HCT116 (cell line): ENCODE results near the gene TRIM75. TPM values are rescaled to one million over a fixed set of nuclear protein-coding genes. Genes with fewer than 3 reads are reported as not detected.
"Not testable (repeated sequence)": the region's sequence is repeated elsewhere in the genome, so short reads cannot be mapped to it uniquely, and the experiment has no call there.

ENCODE experiments used
- ATAC-seq: fragments of 200-7000 bp; cut with Tn5 transposase; 2 replicates; pipeline ENCODE4 v1.9.1; 2020; ENCODE audit warnings: mild to moderate bottlenecking, moderate library complexity
- BruUV-seq: library from RNA; stranded (reverse); fragments of 400-500 nt; replicated peaks from 2 replicates; lab custom pipeline; 2021; lab: Mats Ljungman, UMichigan
- CTCF ChIA-PET: fragments of 300-600 bp; sonication (Branson Sonifier 250); formaldehyde crosslinking; loops from one replicate; lab custom pipeline; 2021; ENCODE audit warnings: antibody characterized with exemption; lab: Charles Lee
- POLR2A ChIA-PET: fragments of 300-600, 350-600 bp; sonication (Branson Sonifier 250); formaldehyde crosslinking; loops from one replicate; lab custom pipeline; 2021; ENCODE audit warnings: antibody characterized with exemption; lab: Charles Lee
- RAD21 ChIA-PET, 2 experiments: fragments of 300-600 bp; sonication (Branson Sonifier 250); formaldehyde crosslinking; loops; one replicate each; lab custom pipeline; 2023; ENCODE audit warnings: low total read pairs in 2 of 2; ENCODE audit not compliant: uncharacterized antibody in 2 of 2, unreplicated experiment in 2 of 2, low non-redundant PET in 1 of 2; lab: Charles Lee
- DNase-seq: peaks from one replicate; pipeline ENCODE4 v3.0.0-alpha.2; 2010; ENCODE audit warnings: low read depth, low spot score
- H2AFZ ChIP-seq: fragments of 200-600 bp; shearing (Covaris generic), sonication (generic); 2 replicates; pipeline ENCODE4 v1.6.1; 2017; ENCODE audit warnings: low read depth, mixed run types, mixed read lengths, antibody characterized with exemption, low read length; ENCODE audit not compliant: poor library complexity, severe bottlenecking
- H3K27ac ChIP-seq: 2 replicates; pipeline ENCODE4 v1.5.1; 2012; ENCODE audit warnings: low read depth, low read length
- H3K27me3 ChIP-seq: fragments of 200-600 bp; sonication (generic); 2 replicates; pipeline ENCODE4 v1.6.1; 2016; ENCODE audit warnings: mixed run types, low read length, mixed read lengths; ENCODE audit not compliant: insufficient read depth
- H3K36me3 ChIP-seq, 2 experiments: fragments of 200-500 bp in 1 of 2; fragments of 200-600 bp in 1 of 2; sonication (Bioruptor generic) in 1 of 2; sonication (generic) in 1 of 2; 2 replicates each; pipeline versions ENCODE4 v1.5.1 to v1.6.1; 2014 to 2016; ENCODE audit warnings: low read length in 2 of 2, inconsistent platforms in 1 of 2, mixed read lengths in 1 of 2, mixed run types in 1 of 2; ENCODE audit not compliant: insufficient read depth in 2 of 2, control insufficient read depth in 1 of 2
- H3K4me1 ChIP-seq, 2 experiments: fragments of 200-600 bp in 1 of 2; sonication (generic) in 1 of 2; 2 replicates each; pipeline versions ENCODE4 v1.5.1 to v1.6.1; 2012 to 2017; ENCODE audit warnings: low read length in 2 of 2, inconsistent platforms in 1 of 2, mild to moderate bottlenecking in 1 of 2, mixed read lengths in 1 of 2, mixed run types in 1 of 2, moderate library complexity in 1 of 2; ENCODE audit not compliant: insufficient read depth in 2 of 2, control insufficient read depth in 1 of 2
- H3K4me2 ChIP-seq: fragments of 200-600 bp; sonication (generic); 2 replicates; pipeline ENCODE4 v1.6.1; 2017; ENCODE audit warnings: mixed run types, low read length, mixed read lengths
- H3K4me3 ChIP-seq, 2 experiments: fragments of 200-600 bp in 1 of 2; sonication (generic) in 1 of 2; replicated peaks in 1 of 2; 2 replicates each; pipeline ENCODE4 v1.5.1; 2011 to 2016; ENCODE audit warnings: low read length in 2 of 2, control low read depth in 1 of 2, low read depth in 1 of 2, mild to moderate bottlenecking in 1 of 2, mixed read lengths in 1 of 2, mixed run types in 1 of 2
- H3K79me2 ChIP-seq: fragments of 200-600 bp; sonication (generic); 2 replicates; pipeline ENCODE4 v1.6.1; 2017; ENCODE audit warnings: mild to moderate bottlenecking, mixed run types, low read length, moderate library complexity, mixed read lengths; ENCODE audit not compliant: insufficient read depth
- H3K9ac ChIP-seq: fragments of 200-600 bp; sonication (generic); 2 replicates; pipeline ENCODE4 v1.6.1; 2016; ENCODE audit warnings: low read length, mixed read lengths
- H3K9me2 ChIP-seq: fragments of 200-600 bp; sonication (generic), shearing (Covaris generic); 2 replicates; pipeline ENCODE4 v1.6.1; 2017; ENCODE audit warnings: mixed run types, mild to moderate bottlenecking, moderate library complexity; ENCODE audit not compliant: insufficient read depth
- H3K9me3 ChIP-seq, 2 experiments: fragments of 200-500 bp in 1 of 2; fragments of 200-600 bp in 1 of 2; sonication (Bioruptor generic) in 1 of 2; sonication (generic) in 1 of 2; 2 replicates each; pipeline ENCODE4 v1.6.1; 2014 to 2017; ENCODE audit warnings: low read length in 2 of 2, mixed read lengths in 2 of 2, inconsistent platforms in 1 of 2, low read depth in 1 of 2, mild to moderate bottlenecking in 1 of 2, mixed run types in 1 of 2, moderate library complexity in 1 of 2; ENCODE audit not compliant: control insufficient read depth in 1 of 2, insufficient read depth in 1 of 2
- H4K20me1 ChIP-seq: fragments of 200-600 bp; sonication (generic), shearing (Covaris generic); 2 replicates; pipeline ENCODE4 v1.6.1; 2017; ENCODE audit warnings: mixed run types, mild to moderate bottlenecking, moderate library complexity; ENCODE audit not compliant: insufficient read depth
- ATF3 ChIP-seq: IDR thresholded peaks from 2 replicates; pipeline ENCODE4 v1.6.1; 2012
- CBX3 ChIP-seq: IDR thresholded peaks from 2 replicates; pipeline ENCODE4 v1.6.1; 2012; ENCODE audit warnings: low read depth
- EGR1 ChIP-seq: IDR thresholded peaks from 2 replicates; pipeline ENCODE4 v1.6.1; 2012; ENCODE audit warnings: low read depth
- ELF1 ChIP-seq: IDR thresholded peaks from 2 replicates; pipeline ENCODE4 v1.6.1; 2012; ENCODE audit warnings: low read depth, borderline replicate concordance
- EZH2 ChIP-seq: fragments of 200-600 bp; sonication (generic); IDR thresholded peaks from 2 replicates; pipeline ENCODE4 v1.6.1; 2017; ENCODE audit warnings: antibody characterized with exemption, mixed run types
- EZH2phosphoT487 ChIP-seq: fragments of 200-600 bp; IDR thresholded peaks from 2 replicates; pipeline ENCODE4 v1.6.1; 2018; ENCODE audit warnings: antibody characterized with exemption, borderline replicate concordance
- FOSL1 ChIP-seq: IDR thresholded peaks from 2 replicates; pipeline ENCODE4 v1.6.1; 2012; ENCODE audit warnings: low read depth
- RAD21 ChIP-seq: IDR thresholded peaks from 2 replicates; pipeline ENCODE4 v1.6.1; 2012; ENCODE audit warnings: low read depth, mild to moderate bottlenecking
- SRF ChIP-seq: IDR thresholded peaks from 2 replicates; pipeline ENCODE4 v1.6.1; 2012; ENCODE audit warnings: low read depth
- TCF7L2 ChIP-seq: IDR thresholded peaks from 2 replicates; pipeline ENCODE4 v1.7.0; 2011; ENCODE audit warnings: borderline replicate concordance, inconsistent platforms; ENCODE audit not compliant: insufficient read depth, insufficient read length; ENCODE audit errors: extremely low read depth
- ZBTB33 ChIP-seq: IDR thresholded peaks from 2 replicates; pipeline ENCODE4 v1.6.1; 2011; ENCODE audit warnings: mild to moderate bottlenecking, low read length, moderate library complexity; ENCODE audit not compliant: insufficient replicate concordance; ENCODE audit errors: extremely low read depth
- ZFX ChIP-seq: fragments of 450-650 bp; IDR thresholded peaks from 2 replicates; pipeline ENCODE4 v1.6.1; 2017
- ZNF274 ChIP-seq: fragments of 200-500 bp; sonication (Bioruptor generic); IDR thresholded peaks from 2 replicates; pipeline ENCODE4 v1.6.1; 2014; ENCODE audit warnings: mild to moderate bottlenecking, low read depth, low read length, inconsistent platforms
- intact Hi-C: fragments of 100-400 bp; cut with micrococcal nuclease; formaldehyde crosslinking; loops from 2 replicates; pipeline ENCODE4 v1.10.0; 2022
- total RNA-seq: library from RNA; stranded (reverse); gene quantifications from one replicate; pipeline ENCODE4 v1.2.1, GENCODE V29; 2021; ENCODE audit not compliant: unreplicated experiment

TRIM75 gene
- total RNA-seq, 1 experiment from 2014 or later: not detected

- H4K20me1 ChIP-seq: no peaks in the 10 kb centered on the region
- ChIA-PET RAD21 (no interaction called here), POLR2A (no interaction called here), CTCF (no interaction called here)
- H3K27me3 ChIP-seq: no peaks in the 10 kb centered on the region
- no peak overlapping the region for H2AFZ ChIP-seq
- no TSS peak for BruUV-seq
- DNase-seq: no peak
- H3K27ac ChIP-seq: no peak overlapping the region
- peaks cover 0 to 4% of the 10 kb centered on the region in 2 experiments; a peak in 2 of 4 replicates for H3K36me3 ChIP-seq
- H3K9ac ChIP-seq: no peak overlapping the region
- ATAC-seq: no peak
- TF ChIP-seq FOSL1 (no peak), ZBTB33 (no peak), ELF1 (no peak), TCF7L2 (no peak), RAD21 (no peak), ATF3 (no peak), EZH2phosphoT487 (no peak), ZNF274 (no peak), EZH2 (no peak), EGR1 (no peak), CBX3 (no peak), SRF (no peak), ZFX (no peak)
- H3K9me2 ChIP-seq: no peaks in the 10 kb centered on the region
- no peak overlapping the region for H3K4me2 ChIP-seq
- H3K79me2 ChIP-seq: no peaks in the 10 kb centered on the region
- intact Hi-C loops: no loop called here
- no peaks in the 10 kb centered on the region for H3K9me3 ChIP-seq
- H3K4me1 ChIP-seq: no peaks in the 10 kb centered on the region
- H3K4me3 ChIP-seq: no peak overlapping the region
These were observed 34.7 kb downstream of the TRIM75 start for GRCh38 chr4:165088366-165088765.

GRCh38 chr4:165092187-165092586 lies 38.5 kb downstream of the TRIM75 start:
- H3K27ac ChIP-seq, H3K9me3 ChIP-seq, H3K9ac ChIP-seq, H3K79me2 ChIP-seq, DNase-seq, H3K4me2 ChIP-seq, CTCF ChIA-PET, H3K4me3 ChIP-seq, BruUV-seq, H2AFZ ChIP-seq, H3K27me3 ChIP-seq, H3K9me2 ChIP-seq, H3K36me3 ChIP-seq, H4K20me1 ChIP-seq, ATAC-seq, H3K4me1 ChIP-seq: not testable (repeated sequence)
- intact Hi-C loops: loop anchor here (10.0 kb wide), 1 partner anchor 157 kb away; no protein-coding TSS in a partner anchor
- ChIA-PET RAD21 (interaction anchor here in 1 of 2 experiments (0.5 kb wide), 1 partner anchor 121 kb away, joined by 3 read pairs; no protein-coding TSS in a partner anchor), POLR2A (interaction anchor here (0.7 kb wide), 1 partner anchor 23 kb away, joined by 6 read pairs; no protein-coding TSS in a partner anchor)
